Uterus (tissue), 4 donors: ENCODE data around the gene MRPS35. TPM values are rescaled to one million over a fixed set of nuclear protein-coding genes. Genes with fewer than 3 reads are reported as not detected.

Experiments
- DNase-seq, 2 donors: peaks; one replicate each; pipeline ENCODE4 v3.0.0-alpha.2; 2019 to 2020
- H3K27ac ChIP-seq, 2 donors: fragments of 200-600 bp; sonication (generic); 1 replicate in 1 of 2; 2 replicates in 1 of 2; pipeline ENCODE4 v1.5.1; 2016 to 2018
- H3K27me3 ChIP-seq, 2 donors: fragments of 200-600 bp; sonication (generic); one replicate each; pipeline ENCODE4 v1.5.1; 2018 to 2019; ENCODE audit warnings: control low read depth in 1 of 2
- H3K36me3 ChIP-seq, 2 donors: fragments of 200-600 bp; sonication (generic); one replicate each; pipeline ENCODE4 v1.5.1; 2019; ENCODE audit warnings: control low read depth in 1 of 2
- H3K4me1 ChIP-seq, 2 donors: fragments of 200-600 bp; sonication (generic); one replicate each; pipeline ENCODE4 v1.5.1; 2018 to 2019; ENCODE audit warnings: control low read depth in 1 of 2
- H3K4me3 ChIP-seq, 2 donors: fragments of 200-600 bp; sonication (generic); 1 replicate in 1 of 2; 2 replicates in 1 of 2; pipeline ENCODE4 v1.5.1; 2018 to 2019; ENCODE audit warnings: mild to moderate bottlenecking in 1 of 2
- H3K9me3 ChIP-seq, 2 donors: fragments of 200-600 bp; sonication (generic); one replicate each; pipeline ENCODE4 v1.5.1; 2019; ENCODE audit warnings: control low read depth in 1 of 2
- POLR2A ChIP-seq, 2 donors: fragments of 450-650 bp; IDR thresholded peaks; one replicate each; pipeline ENCODE4 v1.6.1; 2016; ENCODE audit warnings: antibody characterized with exemption in 2 of 2, mild to moderate bottlenecking in 1 of 2, moderate library complexity in 1 of 2
- intact Hi-C: fragments of 100-400 bp; cut with DNase I; formaldehyde crosslinking; loops from one replicate; pipeline ENCODE4 v1.15.1; 2023; ENCODE audit warnings: low total_unique reads
- total RNA-seq, 4 donors: library from RNA; depleted of rRNA in 3 of 4; stranded (reverse); fragments of >200 nt in 3 of 4; gene quantifications; one replicate each; pipeline versions ENCODE4 v1.1.0 to v1.2.4, GENCODE V29; 2014 to 2023
- TF ChIP-seq, protein P1 (sequence below), 4 experiments: fragments of 200-600 bp in 2 of 4; fragments of 450-650 bp in 2 of 4; sonication (generic) in 2 of 4; IDR thresholded peaks; one replicate each; pipeline ENCODE4 v1.5.1; 2016 to 2019; ENCODE audit warnings: antibody characterized with exemption in 4 of 4, mild to moderate bottlenecking in 2 of 4, moderate library complexity in 1 of 4
- donor health status: DM: yes; HTN: yes; CAD: no.

Gene MRPS35
- total RNA-seq = 10 to 100 TPM; 40.9 to 66.9 (median 55.9) TPM

DNA sequence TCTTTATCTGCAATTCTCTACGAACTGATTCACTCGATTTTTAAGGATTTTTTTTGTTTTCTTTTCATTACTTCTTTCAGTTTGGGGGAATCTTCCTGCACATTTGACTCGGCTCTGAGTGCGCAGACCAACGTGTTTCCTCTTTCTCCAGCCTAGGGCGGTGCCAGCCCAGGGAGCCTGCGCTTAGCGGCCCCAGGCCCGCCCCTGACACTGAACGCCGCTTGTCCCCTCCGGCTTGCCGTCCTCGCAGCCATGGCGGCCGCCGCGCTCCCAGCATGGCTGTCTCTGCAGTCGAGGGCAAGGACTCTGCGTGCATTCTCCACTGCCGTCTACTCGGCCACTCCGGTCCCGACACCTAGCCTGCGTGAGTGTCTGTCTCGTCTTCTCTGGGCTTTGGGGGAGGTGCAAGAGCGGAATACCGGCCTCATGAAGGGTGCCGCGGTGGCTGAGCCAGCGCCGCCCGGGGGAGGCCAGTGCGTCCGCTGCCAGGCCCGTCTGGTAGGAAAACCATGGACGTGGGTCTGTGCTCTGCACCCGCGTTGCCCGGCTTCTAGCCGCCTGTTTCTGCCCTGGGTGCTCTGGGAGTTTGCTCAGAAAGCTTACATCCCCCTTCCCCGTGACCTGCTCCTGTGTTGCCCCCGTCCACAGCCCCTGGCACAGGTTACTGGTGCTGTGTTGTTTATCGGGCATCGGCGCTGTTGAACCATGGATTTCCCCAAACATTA is at the start of gene MRPS35:
TSS of gene MRPS35 (plus strand) at position 241 of the 725 bp plus-strand sequence. CDS start at position 253, 12 bp downstream.
- Histone ChIP-seq H3K4me3 (peak within 1 kb of the TSS; percentile 91 to 95), H3K36me3 (no peaks in the 10 kb centered on the region), H3K4me1 (peaks cover 0 to 7% of the 10 kb centered on the region in 2 donors)

DNA sequence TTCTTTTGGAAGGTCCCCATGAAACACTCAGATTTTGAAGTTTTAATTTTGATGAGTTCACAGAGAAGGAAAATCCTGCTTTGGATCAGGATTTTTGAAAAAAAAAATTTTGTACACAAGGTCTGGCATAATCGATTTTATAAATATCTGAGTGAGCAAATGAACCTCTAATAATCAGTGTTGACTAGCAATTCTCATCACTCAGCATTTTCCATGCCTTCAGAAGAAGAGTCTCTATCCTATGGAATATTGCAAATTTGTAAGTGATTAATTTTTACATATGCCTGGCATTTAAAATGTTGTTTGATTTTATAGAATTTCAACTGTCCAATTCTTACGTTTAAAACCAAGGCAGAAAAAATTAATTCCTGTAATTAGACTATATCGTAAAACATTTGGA is 44.9 kb upstream of the MRPS35 start:
- TF ChIP-seq, protein P1, sequence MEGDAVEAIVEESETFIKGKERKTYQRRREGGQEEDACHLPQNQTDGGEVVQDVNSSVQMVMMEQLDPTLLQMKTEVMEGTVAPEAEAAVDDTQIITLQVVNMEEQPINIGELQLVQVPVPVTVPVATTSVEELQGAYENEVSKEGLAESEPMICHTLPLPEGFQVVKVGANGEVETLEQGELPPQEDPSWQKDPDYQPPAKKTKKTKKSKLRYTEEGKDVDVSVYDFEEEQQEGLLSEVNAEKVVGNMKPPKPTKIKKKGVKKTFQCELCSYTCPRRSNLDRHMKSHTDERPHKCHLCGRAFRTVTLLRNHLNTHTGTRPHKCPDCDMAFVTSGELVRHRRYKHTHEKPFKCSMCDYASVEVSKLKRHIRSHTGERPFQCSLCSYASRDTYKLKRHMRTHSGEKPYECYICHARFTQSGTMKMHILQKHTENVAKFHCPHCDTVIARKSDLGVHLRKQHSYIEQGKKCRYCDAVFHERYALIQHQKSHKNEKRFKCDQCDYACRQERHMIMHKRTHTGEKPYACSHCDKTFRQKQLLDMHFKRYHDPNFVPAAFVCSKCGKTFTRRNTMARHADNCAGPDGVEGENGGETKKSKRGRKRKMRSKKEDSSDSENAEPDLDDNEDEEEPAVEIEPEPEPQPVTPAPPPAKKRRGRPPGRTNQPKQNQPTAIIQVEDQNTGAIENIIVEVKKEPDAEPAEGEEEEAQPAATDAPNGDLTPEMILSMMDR (IDR thresholded peaks at IDR 0.05) = no peak
- TF ChIP-seq POLR2A (IDR thresholded peaks at IDR 0.05) = no peak
- Histone ChIP-seq H3K4me3 (no peak overlapping the region), H3K27me3 (no peaks in the 10 kb centered on the region), H3K36me3 (no peaks in the 10 kb centered on the region), H3K9me3 (no peaks in the 10 kb centered on the region), H3K4me1 (no peaks in the 10 kb centered on the region), H3K27ac (no peak overlapping the region)
- DNase-seq = no peak
- intact Hi-C loops = no loop called here

More for the DNA sequence above, at the start of gene MRPS35:
- Histone ChIP-seq H3K27ac (peak within 1 kb of the TSS; percentile 87 to 88), H3K9me3 (no peaks in the 10 kb centered on the region), H3K27me3 (no peaks in the 10 kb centered on the region)
- peak; percentile 87 to 89 for DNase-seq
- intact Hi-C loops = no loop called here
- TF ChIP-seq, protein P1 (IDR thresholded peaks at IDR 0.05) = peak in 1 of 4 experiments; percentile 35
- peak; percentile 40 to 67 for TF ChIP-seq POLR2A (IDR thresholded peaks at IDR 0.05)

DNA sequence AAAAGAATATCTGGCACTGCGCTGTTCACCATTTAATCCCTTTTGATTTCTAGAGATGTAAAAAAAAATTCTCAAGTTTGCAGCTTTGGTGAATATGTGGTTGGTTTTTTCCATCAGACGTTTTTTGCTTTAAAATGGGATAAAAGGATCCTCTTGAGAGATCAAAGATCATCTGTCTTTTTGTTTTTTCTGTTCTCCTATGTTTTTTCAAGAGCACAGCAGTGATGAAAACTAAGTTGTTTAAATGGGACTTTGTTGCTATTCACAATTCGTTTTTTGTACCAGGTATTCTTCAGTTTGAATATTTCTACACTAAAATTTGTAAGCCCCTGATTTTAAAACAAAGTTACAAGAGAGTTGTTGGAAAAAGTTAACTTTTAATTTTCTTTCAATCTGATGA is 44.1 kb upstream of the MRPS35 start:
- Histone ChIP-seq H3K36me3 (no peaks in the 10 kb centered on the region), H3K27me3 (no peaks in the 10 kb centered on the region), H3K9me3 (no peaks in the 10 kb centered on the region), H3K4me3 (no peak overlapping the region), H3K27ac (no peak overlapping the region), H3K4me1 (no peaks in the 10 kb centered on the region)
- intact Hi-C loops = no loop called here
- DNase-seq = no peak
- TF ChIP-seq POLR2A (IDR thresholded peaks at IDR 0.05) = no peak
- TF ChIP-seq, protein P1 (IDR thresholded peaks at IDR 0.05) = no peak

DNA sequence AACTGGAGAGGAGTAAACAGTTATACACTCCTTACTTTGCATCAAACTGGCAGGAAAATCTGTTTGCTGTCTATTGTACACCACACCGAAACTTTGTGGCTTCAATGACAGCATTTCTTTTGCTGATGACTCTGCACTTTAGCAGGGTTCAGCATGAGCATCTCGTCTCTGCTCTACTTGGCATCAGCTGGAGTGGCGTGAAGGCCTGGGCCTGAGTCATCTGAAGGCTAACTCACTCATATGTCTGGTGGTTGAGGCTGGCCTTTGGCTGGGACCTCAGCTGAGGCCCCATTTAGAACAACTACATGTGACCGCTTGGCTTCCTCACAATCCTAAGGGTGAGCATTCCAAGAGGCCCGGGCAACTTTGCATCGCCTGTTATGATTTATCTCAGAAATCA is 43.1 kb upstream of the MRPS35 start:
- H3K27me3 ChIP-seq = no peaks in the 10 kb centered on the region
- no peak for DNase-seq
- no peak overlapping the region for H3K4me3 ChIP-seq
- no peaks in the 10 kb centered on the region for H3K9me3 ChIP-seq
- no peak overlapping the region for H3K27ac ChIP-seq
- intact Hi-C loops = no loop called here
- no peaks in the 10 kb centered on the region for H3K36me3 ChIP-seq
- no peak for TF ChIP-seq POLR2A (IDR thresholded peaks at IDR 0.05)
- TF ChIP-seq, protein P1 (IDR thresholded peaks at IDR 0.05) = no peak
- no peaks in the 10 kb centered on the region for H3K4me1 ChIP-seq

DNA sequence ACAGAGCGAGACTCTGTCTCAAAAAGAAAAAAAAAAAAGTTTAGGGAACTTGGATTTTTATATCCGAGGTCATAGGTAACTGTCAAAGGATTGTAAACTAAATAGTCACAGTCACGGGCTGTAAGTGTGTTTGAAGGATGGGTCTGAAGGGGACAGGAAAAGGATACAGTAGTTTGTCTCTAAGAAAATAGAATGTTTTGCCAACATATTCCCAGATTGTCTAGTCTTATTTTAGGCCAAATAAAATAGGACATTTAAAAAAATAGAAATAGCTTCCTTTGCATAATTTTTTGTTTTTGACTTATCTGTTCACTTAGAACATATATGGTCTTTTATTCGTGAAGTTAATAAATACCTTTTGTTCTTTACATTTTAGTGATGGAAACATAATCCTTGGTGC is 38.6 kb upstream of the MRPS35 start:
- Histone ChIP-seq H3K27ac (peak overlapping the region in 1 of 2 donors; percentile 65), H3K9me3 (no peaks in the 10 kb centered on the region), H3K36me3 (no peaks in the 10 kb centered on the region), H3K4me3 (no peak overlapping the region), H3K4me1 (peaks cover 0 to 4% of the 10 kb centered on the region in 2 donors), H3K27me3 (no peaks in the 10 kb centered on the region)
- no peak for DNase-seq
- TF ChIP-seq POLR2A (IDR thresholded peaks at IDR 0.05) = no peak
- TF ChIP-seq, protein P1 (IDR thresholded peaks at IDR 0.05) = no peak
- intact Hi-C loops = no loop called here
